ENCODE measurements around the gene APBB2.

GRCh38 chr4:41158274-41158673, 56.1 kb downstream of the APBB2 start:
- TF ChIP-seq EZH2 (IDR thresholded peaks at IDR 0.05; ENCODE audit: low read depth, unreplicated experiment) (no peak), POLR2AphosphoS5 (IDR thresholded peaks at IDR 0.05; ENCODE audit: low read depth) (no peak), CTCF (conservative IDR thresholded peaks at IDR 0.05; ENCODE audit: low read depth in 2 of 2) (no peak), REST (IDR thresholded peaks at IDR 0.05; ENCODE audit: unreplicated experiment) (no peak)
